Naive thymus-derived CD4-positive, alpha-beta T cell (primary cell): ENCODE data around the gene TMEM94. TPM values are rescaled to one million over a fixed set of nuclear protein-coding genes. Genes with fewer than 3 reads are reported as not detected.
"Not testable (repeated sequence)": the region's sequence is repeated elsewhere in the genome, so short reads cannot be mapped to it uniquely, and the experiment has no call there.

ENCODE experiments used
- ATAC-seq: fragments of 150-1000 bp; cut with Tn5 transposase; 2 replicates; pipeline ENCODE4 v1.10.0; 2021; ENCODE audit warnings: mild to moderate bottlenecking, moderate library complexity
- CTCF ChIA-PET: fragments of 350-600 bp; sonication (Branson Sonifier 250); formaldehyde crosslinking; loops from one replicate; lab custom pipeline; 2021; ENCODE audit warnings: antibody characterized with exemption; lab: Charles Lee
- POLR2A ChIA-PET: fragments of 350-600 bp; sonication (Branson Sonifier 250); formaldehyde crosslinking; loops from one replicate; lab custom pipeline; 2021; ENCODE audit warnings: antibody characterized with exemption, inconsistent platforms; lab: Charles Lee
- DNase-seq, 9 donors: peaks; one replicate each; pipeline versions ENCODE4 v3.0.0 to v3.0.0-alpha.2; 2020 to 2022; ENCODE audit warnings: mixed read lengths in 1 of 9
- H3K27ac ChIP-seq: one replicate; pipeline ENCODE4 v1.7.0; 2013; ENCODE audit warnings: mild to moderate bottlenecking, low read depth, low read length, moderate library complexity
- H3K27me3 ChIP-seq, 2 donors: one replicate each; pipeline ENCODE4 v1.7.0; 2013; ENCODE audit warnings: low read length in 2 of 2, mild to moderate bottlenecking in 2 of 2, moderate library complexity in 2 of 2; ENCODE audit not compliant: control insufficient read depth in 2 of 2, insufficient read depth in 2 of 2
- H3K36me3 ChIP-seq, 3 experiments: 1 replicate in 2 of 3; 2 replicates in 1 of 3; pipeline ENCODE4 v1.7.0; 2013; ENCODE audit warnings: low read length in 3 of 3, mild to moderate bottlenecking in 3 of 3, moderate library complexity in 1 of 3; ENCODE audit not compliant: insufficient read depth in 3 of 3, control insufficient read depth in 2 of 3
- H3K4me1 ChIP-seq, 2 donors: one replicate each; pipeline ENCODE4 v1.7.0; 2013; ENCODE audit warnings: low read length in 2 of 2, mild to moderate bottlenecking in 2 of 2, moderate library complexity in 1 of 2; ENCODE audit not compliant: control insufficient read depth in 2 of 2, insufficient read depth in 2 of 2
- H3K4me3 ChIP-seq: 2 replicates; pipeline ENCODE4 v1.7.0; 2013; ENCODE audit warnings: mild to moderate bottlenecking, low read length
- H3K9me3 ChIP-seq, 3 experiments: 1 replicate in 2 of 3; 2 replicates in 1 of 3; pipeline ENCODE4 v1.7.0; 2013; ENCODE audit warnings: low read length in 3 of 3; ENCODE audit not compliant: control insufficient read depth in 2 of 3
- H3K27ac Mint-ChIP-seq, 9 donors: one replicate each; pipeline ENCODE4 v1.8.0; 2020 to 2022; ENCODE audit warnings: mixed read lengths in 9 of 9, mild to moderate bottlenecking in 8 of 9, moderate library complexity in 5 of 9, inconsistent platforms in 2 of 9
- H3K27me3 Mint-ChIP-seq, 5 donors: one replicate each; pipeline ENCODE4 v1.8.0; 2021 to 2022; ENCODE audit warnings: mixed read lengths in 5 of 5, mild to moderate bottlenecking in 1 of 5
- H3K36me3 Mint-ChIP-seq, 5 donors: one replicate each; pipeline ENCODE4 v1.8.0; 2020 to 2022; ENCODE audit warnings: mixed read lengths in 5 of 5, mild to moderate bottlenecking in 3 of 5, inconsistent platforms in 1 of 5
- H3K4me1 Mint-ChIP-seq, 7 donors: one replicate each; pipeline ENCODE4 v1.8.0; 2020 to 2022; ENCODE audit warnings: mixed read lengths in 7 of 7, mild to moderate bottlenecking in 3 of 7, inconsistent platforms in 1 of 7
- H3K4me3 Mint-ChIP-seq, 10 donors: one replicate each; pipeline ENCODE4 v1.8.0; 2020 to 2022; ENCODE audit warnings: mild to moderate bottlenecking in 10 of 10, mixed read lengths in 10 of 10, moderate library complexity in 6 of 10, inconsistent platforms in 2 of 10
- H3K9me3 Mint-ChIP-seq, 11 donors: one replicate each; pipeline ENCODE4 v1.8.0; 2020 to 2022; ENCODE audit warnings: mixed read lengths in 11 of 11, mild to moderate bottlenecking in 4 of 11, inconsistent platforms in 1 of 11, moderate library complexity in 1 of 11
- intact Hi-C, 2 donors: fragments of 100-400 bp; cut with micrococcal nuclease; formaldehyde crosslinking; loops; one replicate each; pipeline ENCODE4 v1.15.1; 2023
- polyA plus RNA-seq, 2 donors: library from polyadenylated mRNA; unstranded; fragments of 300-500 nt; fragmentation: Illumina TruSeq; gene quantifications; one replicate each; pipeline ENCODE4 v1.2.3, GENCODE V29; 2021
- total RNA-seq, 6 experiments: library from RNA in 5 of 6; stranded (reverse) in 5 of 6; gene quantifications; 1 replicate in 5 of 6; 2 replicates in 1 of 6; pipeline ENCODE4 v1.2.3 and lab custom pipeline; 2021 to 2026

TMEM94 gene
- total and polyA plus RNA-seq, 7 experiments from 2014 or later: 11.7 to 97.2 (median 77.1) TPM

DNA sequence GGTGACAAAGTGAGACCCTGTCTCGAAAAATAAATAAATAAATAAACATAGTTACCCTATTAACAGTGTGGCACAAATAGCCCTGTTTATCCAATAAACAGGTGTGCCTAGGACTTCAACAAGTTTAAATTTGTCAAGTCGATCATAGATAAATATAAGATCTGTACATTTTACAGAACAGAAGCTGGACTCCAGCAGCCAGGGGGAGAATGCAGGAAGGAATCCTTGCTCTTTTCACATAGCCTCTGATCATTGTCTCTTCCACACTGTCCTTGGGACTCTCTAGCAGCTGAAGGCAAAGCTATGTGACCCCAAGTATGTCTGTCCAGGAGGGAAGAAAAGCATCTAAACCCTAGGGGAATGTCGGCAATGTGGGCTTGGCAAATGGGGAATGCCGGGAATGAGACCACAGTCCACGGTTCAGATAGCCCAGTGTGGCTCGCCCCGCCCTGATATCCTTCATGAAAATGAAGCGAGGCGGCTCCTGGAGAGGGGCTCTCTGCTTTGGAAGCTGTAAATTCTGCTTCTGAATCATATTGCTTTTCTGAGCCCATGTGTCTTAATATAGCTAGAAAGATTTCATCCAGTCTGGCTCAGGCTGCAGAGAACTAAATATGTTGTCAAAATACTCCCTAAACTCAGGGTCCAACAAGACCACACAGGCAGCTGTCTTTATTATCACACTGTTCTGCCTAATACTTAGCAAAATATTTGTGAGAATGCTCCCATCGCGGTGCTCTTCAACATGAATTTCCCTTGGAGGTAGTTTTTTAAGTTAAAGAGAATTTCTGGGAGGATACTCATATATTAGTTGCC lies 26.1 kb upstream of the TMEM94 start:
- intact Hi-C loops: no loop called here
- Mint-ChIP-seq H3K9me3 (no peaks in the 10 kb centered on the region), H3K36me3 (no peaks in the 10 kb centered on the region), H3K4me1 (peaks cover 6 to 17% (median 9%) of the 10 kb centered on the region in 7 donors), H3K27me3 (peaks cover 0 to 38% (median 4%) of the 10 kb centered on the region in 5 donors), H3K27ac (no peak overlapping the region), H3K4me3 (no peak overlapping the region)
- ChIA-PET CTCF (interaction anchor here (0.9 to 2.0 kb wide), 2 partner anchors 8 to 57 kb away, joined by 4 to 5 read pairs; no protein-coding TSS in a partner anchor), POLR2A (interaction anchor here (0.6 to 0.9 kb wide), 3 partner anchors 251 to 1228 kb away, joined by 3 read pairs; no protein-coding TSS in a partner anchor)
- no peak for ATAC-seq
- H3K4me3 ChIP-seq: no peak overlapping the region
- H3K27ac ChIP-seq: no peak overlapping the region
- no peak for DNase-seq
- no peaks in the 10 kb centered on the region for H3K9me3 ChIP-seq
- H3K27me3 ChIP-seq: no peaks in the 10 kb centered on the region
- H3K4me1 ChIP-seq: peaks cover 0 to 6% of the 10 kb centered on the region in 2 donors
- no peaks in the 10 kb centered on the region for H3K36me3 ChIP-seq

DNA sequence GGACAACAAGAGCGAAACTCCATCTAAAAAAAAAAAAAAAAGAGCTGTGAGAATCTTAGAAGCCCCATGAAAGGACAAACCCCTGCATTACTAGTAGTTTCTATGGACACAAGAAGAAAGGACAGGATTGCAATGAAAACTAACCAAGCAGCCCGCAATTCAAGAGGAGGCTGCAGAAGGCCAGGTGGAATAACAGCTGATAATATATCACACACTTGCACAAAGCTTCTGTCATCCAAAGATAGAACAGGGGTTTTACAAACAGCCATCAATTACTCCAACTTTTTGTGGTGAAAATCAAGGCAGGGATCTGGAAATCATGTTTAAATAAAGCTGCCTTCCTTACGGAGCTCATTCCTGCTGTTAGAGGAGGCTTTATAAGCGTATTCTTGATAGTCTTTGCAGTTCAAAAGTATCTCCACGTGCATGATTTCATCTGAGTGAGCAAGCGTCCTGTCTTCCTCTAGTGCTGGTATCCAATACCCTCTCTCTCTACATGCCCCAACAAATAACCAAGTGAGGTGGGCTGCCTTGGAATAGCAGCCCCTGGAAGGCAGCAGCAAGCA lies 23.1 kb upstream of the TMEM94 start:
- Histone ChIP-seq H3K27ac (no peak overlapping the region), H3K36me3 (no peaks in the 10 kb centered on the region), H3K27me3 (no peaks in the 10 kb centered on the region), H3K9me3 (no peaks in the 10 kb centered on the region), H3K4me3 (no peak overlapping the region), H3K4me1 (peaks cover 0 to 15% of the 10 kb centered on the region in 2 donors)
- DNase-seq (no peak), ATAC-seq (no peak)
- ChIA-PET CTCF (interaction anchor here (0.6 kb wide), 1 partner anchor 49 kb away, joined by 4 read pairs; no protein-coding TSS in a partner anchor), POLR2A (no interaction called here)
- Mint-ChIP-seq H3K36me3 (no peaks in the 10 kb centered on the region), H3K4me1 (peaks cover 0 to 14% (median 5%) of the 10 kb centered on the region in 7 donors), H3K27me3 (peaks cover 0 to 39% (median 4%) of the 10 kb centered on the region in 5 donors), H3K9me3 (no peaks in the 10 kb centered on the region), H3K4me3 (no peak overlapping the region), H3K27ac (no peak overlapping the region)
- intact Hi-C loops: no loop called here

DNA sequence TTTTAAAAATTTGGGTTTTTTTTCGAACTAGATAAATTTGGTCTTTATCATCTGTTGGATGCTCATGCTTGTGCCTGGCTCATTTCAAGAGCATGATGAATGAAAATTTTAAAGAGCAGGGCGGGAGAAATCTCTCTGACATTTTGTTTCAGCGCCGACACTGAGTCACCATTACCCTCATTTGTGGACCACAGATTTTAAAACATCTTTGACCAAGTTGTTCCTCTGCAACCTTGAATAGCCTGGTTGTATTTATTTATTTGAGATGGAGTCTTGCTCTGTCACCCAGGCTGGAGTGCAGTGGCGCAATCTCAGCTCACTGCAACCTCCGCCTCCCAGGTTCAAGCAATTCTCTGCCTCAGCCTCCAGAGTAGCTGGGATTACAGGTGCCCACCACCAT lies 22.0 kb upstream of the TMEM94 start:
- H3K4me1 Mint-ChIP-seq: peaks cover 0 to 14% (median 5%) of the 10 kb centered on the region in 7 donors
- DNase-seq, H3K27me3 ChIP-seq, H3K4me3 Mint-ChIP-seq, H3K36me3 Mint-ChIP-seq, H3K9me3 Mint-ChIP-seq, H3K27ac Mint-ChIP-seq, intact Hi-C loops, ATAC-seq, CTCF ChIA-PET, H3K27ac ChIP-seq, H3K36me3 ChIP-seq, H3K9me3 ChIP-seq, H3K4me3 ChIP-seq: not testable (repeated sequence)
- POLR2A ChIA-PET: interaction anchor here (1.2 kb wide), 1 partner anchor 346 kb away, joined by 3 read pairs; no protein-coding TSS in a partner anchor
- peaks cover 0 to 39% (median 4%) of the 10 kb centered on the region in 5 donors for H3K27me3 Mint-ChIP-seq
- peaks cover 0 to 15% of the 10 kb centered on the region in 2 donors for H3K4me1 ChIP-seq

DNA sequence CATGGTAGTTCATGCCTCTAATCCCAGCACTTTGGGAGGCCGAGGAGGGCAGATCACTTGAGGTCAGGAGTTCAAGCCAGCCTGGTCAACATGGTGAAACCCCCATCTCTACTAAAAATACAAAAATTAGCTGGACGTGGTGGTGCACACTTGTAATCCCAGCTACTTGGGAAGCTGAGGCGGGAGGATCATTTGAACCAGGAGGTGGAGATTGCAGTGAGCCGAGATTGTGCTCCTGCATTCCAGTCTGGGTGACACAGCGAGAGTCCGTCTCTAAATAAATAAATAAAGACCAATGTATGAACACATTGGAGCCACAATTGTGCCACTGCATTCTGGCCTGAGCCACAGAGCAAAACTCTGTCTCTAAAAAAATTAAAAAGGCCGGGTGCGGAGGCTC lies 19.0 kb upstream of the TMEM94 start:
- H3K9me3 ChIP-seq, H3K4me3 ChIP-seq, CTCF ChIA-PET, ATAC-seq, H3K27ac Mint-ChIP-seq, H3K9me3 Mint-ChIP-seq, H3K27me3 ChIP-seq, H3K4me3 Mint-ChIP-seq, POLR2A ChIA-PET, DNase-seq, H3K36me3 ChIP-seq, H3K27ac ChIP-seq, H3K36me3 Mint-ChIP-seq, intact Hi-C loops: not testable (repeated sequence)
- Mint-ChIP-seq H3K27me3 (peaks cover 0 to 27% (median 0%) of the 10 kb centered on the region in 5 donors), H3K4me1 (peaks cover 0 to 14% (median 5%) of the 10 kb centered on the region in 7 donors)
- peaks cover 0 to 15% of the 10 kb centered on the region in 2 donors for H3K4me1 ChIP-seq

DNA sequence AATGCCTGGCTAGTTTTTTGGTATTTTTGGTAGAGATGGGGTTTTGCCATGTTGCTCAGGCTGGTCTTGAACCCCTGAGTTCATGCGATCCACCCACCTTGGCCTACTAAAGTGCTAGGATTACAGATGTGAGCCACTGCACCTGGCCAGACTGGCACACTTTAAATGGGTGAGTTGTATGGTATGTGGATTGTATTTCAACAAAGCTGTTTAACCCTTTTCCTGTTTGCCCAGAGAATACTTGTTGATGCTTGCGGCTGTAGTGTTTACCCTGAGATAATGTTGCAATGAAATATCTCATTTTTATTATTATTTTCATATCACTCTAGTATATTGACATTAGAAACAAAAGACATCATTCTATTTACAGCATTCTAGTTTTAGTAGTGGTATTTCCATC lies 17.1 kb upstream of the TMEM94 start:
- H3K9me3 ChIP-seq: no peaks in the 10 kb centered on the region
- POLR2A ChIA-PET: no interaction called here
- CTCF ChIA-PET: no interaction called here
- H3K36me3 Mint-ChIP-seq: no peaks in the 10 kb centered on the region
- ATAC-seq (no peak), DNase-seq (no peak)
- intact Hi-C loops: no loop called here
- H3K27ac Mint-ChIP-seq: no peak overlapping the region
- no peaks in the 10 kb centered on the region for H3K36me3 ChIP-seq
- H3K27ac ChIP-seq: no peak overlapping the region
- no peaks in the 10 kb centered on the region for H3K27me3 ChIP-seq
- H3K4me3 ChIP-seq: no peak overlapping the region
- no peaks in the 10 kb centered on the region for H3K9me3 Mint-ChIP-seq
- peaks cover 0 to 15% (median 0%) of the 10 kb centered on the region in 5 donors for H3K27me3 Mint-ChIP-seq
- H3K4me3 Mint-ChIP-seq: no peak overlapping the region
- H3K4me1 ChIP-seq: peaks cover 0 to 15% of the 10 kb centered on the region in 2 donors
- peaks cover 0 to 14% (median 5%) of the 10 kb centered on the region in 7 donors for H3K4me1 Mint-ChIP-seq

DNA sequence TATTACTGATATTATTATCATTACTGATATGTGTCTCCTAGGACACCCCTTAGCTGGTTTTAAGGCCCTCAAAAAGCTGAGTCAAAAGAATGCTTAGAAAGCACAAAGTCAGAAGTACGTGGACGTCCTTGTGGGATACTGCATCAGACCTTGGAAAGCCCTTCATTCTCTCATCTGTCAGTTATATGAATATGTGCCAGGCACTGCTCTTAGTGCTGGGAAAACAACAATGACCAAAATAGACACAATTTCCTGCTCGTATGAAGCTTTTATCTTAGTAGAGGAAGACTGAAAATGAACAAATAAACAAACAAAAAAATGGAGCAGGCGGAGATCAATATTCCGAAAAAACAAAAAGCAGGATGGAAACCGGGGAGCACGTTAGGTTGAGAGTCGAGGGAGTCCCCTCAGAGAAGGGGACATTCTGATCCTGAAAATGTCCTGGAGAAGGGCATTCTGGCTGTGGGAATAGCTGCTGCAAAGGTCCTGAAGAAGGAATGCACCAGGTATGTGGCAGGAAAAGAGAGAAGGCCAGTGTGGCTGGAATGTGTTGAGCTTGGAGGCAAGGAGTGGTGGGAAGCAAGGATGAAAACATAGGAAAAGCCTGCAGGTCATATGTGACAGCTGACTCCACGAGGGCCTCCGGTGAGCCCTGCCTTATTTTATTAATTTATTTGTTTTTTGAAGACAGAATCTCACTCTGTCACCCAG lies 15.5 kb upstream of the TMEM94 start:
- Mint-ChIP-seq H3K36me3 (no peaks in the 10 kb centered on the region), H3K27me3 (peaks cover 0 to 5% (median 0%) of the 10 kb centered on the region in 5 donors), H3K9me3 (no peaks in the 10 kb centered on the region), H3K4me1 (peaks cover 0 to 5% (median 4%) of the 10 kb centered on the region in 7 donors), H3K4me3 (no peak overlapping the region), H3K27ac (no peak overlapping the region)
- Histone ChIP-seq H3K4me1 (peaks cover 0 to 4% of the 10 kb centered on the region in 2 donors), H3K36me3 (no peaks in the 10 kb centered on the region), H3K27me3 (no peaks in the 10 kb centered on the region), H3K9me3 (no peaks in the 10 kb centered on the region), H3K4me3 (no peak overlapping the region), H3K27ac (no peak overlapping the region)
- intact Hi-C loops: no loop called here
- POLR2A ChIA-PET: interaction anchor here (1.3 kb wide), 1 partner anchor 76 kb away, joined by 3 read pairs; the partner anchor contains the start of gene TSEN54
- DNase-seq (no peak), ATAC-seq (no peak)
- CTCF ChIA-PET: interaction anchor here (0.6 kb wide), 1 partner anchor 98 kb away, joined by 4 read pairs; no protein-coding TSS in a partner anchor
